HepG2 (cell line): ENCODE data around the gene BMERB1.

Experiments used
- MIER3 ChIP-seq: IDR thresholded peaks from 2 replicates; pipeline ENCODE4 v1.6.1; 2016; ENCODE audit warnings: missing compliant biosample characterization, borderline replicate concordance
- POLR2AphosphoS5 ChIP-seq: IDR thresholded peaks from 2 replicates; pipeline ENCODE4 v1.6.1; 2012; ENCODE audit warnings: low read depth, low read length
- RAD21 ChIP-seq: fragments of 450-650 bp; formaldehyde crosslinking; IDR thresholded peaks from 2 replicates; pipeline ENCODE4 v1.5.0; 2020; ENCODE audit warnings: mild to moderate bottlenecking
- TBP ChIP-seq: sonication (generic); formaldehyde crosslinking; IDR thresholded peaks from 2 replicates; pipeline ENCODE4 v1.5.0; 2020; ENCODE audit warnings: missing genetic modification reagents
- ZNF282 ChIP-seq: fragments of 450-650 bp; IDR thresholded peaks from 2 replicates; pipeline ENCODE4 v1.6.1; 2018; ENCODE audit not compliant: partially characterized antibody
- ZNF776 ChIP-seq: sonication (generic); formaldehyde crosslinking; IDR thresholded peaks from 2 replicates; pipeline ENCODE4 v1.4.0; 2020; ENCODE audit warnings: mild to moderate bottlenecking, missing genetic modification reagents
- TF ChIP-seq, protein P1 (sequence below): sonication (generic); formaldehyde crosslinking; IDR thresholded peaks from 2 replicates; pipeline ENCODE4 v1.4.0; 2020; ENCODE audit warnings: missing genetic modification reagents
- TF ChIP-seq, protein P2 (sequence below): sonication (generic); formaldehyde crosslinking; IDR thresholded peaks from 2 replicates; pipeline ENCODE4 v1.9.0; 2021; ENCODE audit warnings: mild to moderate bottlenecking, missing genetic modification reagents
- TF ChIP-seq, protein P3 (sequence below): sonication (generic); formaldehyde crosslinking; IDR thresholded peaks from 2 replicates; pipeline ENCODE4 v1.5.0; 2020; ENCODE audit warnings: mild to moderate bottlenecking, missing genetic modification reagents, moderate library complexity

DNA sequence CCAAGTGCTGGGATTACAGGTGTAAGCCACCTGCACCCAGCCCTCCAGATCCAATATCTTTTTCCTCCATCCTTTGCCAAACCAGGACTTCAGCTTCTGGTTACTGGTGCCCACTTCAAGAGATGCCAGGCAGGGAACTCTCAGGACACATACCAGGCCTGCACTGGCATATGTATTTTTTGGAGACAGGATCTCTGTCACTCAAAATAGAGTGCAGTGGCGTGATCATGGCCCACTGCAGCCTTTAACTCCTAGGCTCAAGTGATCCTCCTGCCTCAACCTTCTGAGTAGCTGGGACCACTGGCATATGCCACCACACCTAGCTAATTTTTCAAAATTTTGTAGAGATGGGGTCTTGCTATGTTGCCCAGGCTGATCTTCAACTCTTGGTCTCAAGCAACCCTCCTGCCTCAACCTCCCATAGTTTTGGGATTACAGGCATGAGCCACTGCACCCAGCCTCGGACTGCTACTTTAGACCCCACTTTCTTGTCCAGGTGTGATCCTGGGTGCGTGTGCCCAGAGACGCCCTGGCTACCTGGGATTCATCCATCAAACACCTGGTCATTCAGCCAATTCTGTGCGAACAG is 55.8 kb downstream of the BMERB1 start:
- TF ChIP-seq ZNF282 (no peak), TBP (CRISPR knock-in tag) (no peak), POLR2AphosphoS5 (no peak), MIER3 (CRISPR knock-in tag) (no peak), RAD21 (no peak), ZNF776 (CRISPR knock-in tag) (no peak)
- TF ChIP-seq, protein P1, sequence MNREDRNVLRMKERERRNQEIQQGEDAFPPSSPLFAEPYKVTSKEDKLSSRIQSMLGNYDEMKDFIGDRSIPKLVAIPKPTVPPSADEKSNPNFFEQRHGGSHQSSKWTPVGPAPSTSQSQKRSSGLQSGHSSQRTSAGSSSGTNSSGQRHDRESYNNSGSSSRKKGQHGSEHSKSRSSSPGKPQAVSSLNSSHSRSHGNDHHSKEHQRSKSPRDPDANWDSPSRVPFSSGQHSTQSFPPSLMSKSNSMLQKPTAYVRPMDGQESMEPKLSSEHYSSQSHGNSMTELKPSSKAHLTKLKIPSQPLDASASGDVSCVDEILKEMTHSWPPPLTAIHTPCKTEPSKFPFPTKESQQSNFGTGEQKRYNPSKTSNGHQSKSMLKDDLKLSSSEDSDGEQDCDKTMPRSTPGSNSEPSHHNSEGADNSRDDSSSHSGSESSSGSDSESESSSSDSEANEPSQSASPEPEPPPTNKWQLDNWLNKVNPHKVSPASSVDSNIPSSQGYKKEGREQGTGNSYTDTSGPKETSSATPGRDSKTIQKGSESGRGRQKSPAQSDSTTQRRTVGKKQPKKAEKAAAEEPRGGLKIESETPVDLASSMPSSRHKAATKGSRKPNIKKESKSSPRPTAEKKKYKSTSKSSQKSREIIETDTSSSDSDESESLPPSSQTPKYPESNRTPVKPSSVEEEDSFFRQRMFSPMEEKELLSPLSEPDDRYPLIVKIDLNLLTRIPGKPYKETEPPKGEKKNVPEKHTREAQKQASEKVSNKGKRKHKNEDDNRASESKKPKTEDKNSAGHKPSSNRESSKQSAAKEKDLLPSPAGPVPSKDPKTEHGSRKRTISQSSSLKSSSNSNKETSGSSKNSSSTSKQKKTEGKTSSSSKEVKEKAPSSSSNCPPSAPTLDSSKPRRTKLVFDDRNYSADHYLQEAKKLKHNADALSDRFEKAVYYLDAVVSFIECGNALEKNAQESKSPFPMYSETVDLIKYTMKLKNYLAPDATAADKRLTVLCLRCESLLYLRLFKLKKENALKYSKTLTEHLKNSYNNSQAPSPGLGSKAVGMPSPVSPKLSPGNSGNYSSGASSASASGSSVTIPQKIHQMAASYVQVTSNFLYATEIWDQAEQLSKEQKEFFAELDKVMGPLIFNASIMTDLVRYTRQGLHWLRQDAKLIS, result no peak
- TF ChIP-seq, protein P2, sequence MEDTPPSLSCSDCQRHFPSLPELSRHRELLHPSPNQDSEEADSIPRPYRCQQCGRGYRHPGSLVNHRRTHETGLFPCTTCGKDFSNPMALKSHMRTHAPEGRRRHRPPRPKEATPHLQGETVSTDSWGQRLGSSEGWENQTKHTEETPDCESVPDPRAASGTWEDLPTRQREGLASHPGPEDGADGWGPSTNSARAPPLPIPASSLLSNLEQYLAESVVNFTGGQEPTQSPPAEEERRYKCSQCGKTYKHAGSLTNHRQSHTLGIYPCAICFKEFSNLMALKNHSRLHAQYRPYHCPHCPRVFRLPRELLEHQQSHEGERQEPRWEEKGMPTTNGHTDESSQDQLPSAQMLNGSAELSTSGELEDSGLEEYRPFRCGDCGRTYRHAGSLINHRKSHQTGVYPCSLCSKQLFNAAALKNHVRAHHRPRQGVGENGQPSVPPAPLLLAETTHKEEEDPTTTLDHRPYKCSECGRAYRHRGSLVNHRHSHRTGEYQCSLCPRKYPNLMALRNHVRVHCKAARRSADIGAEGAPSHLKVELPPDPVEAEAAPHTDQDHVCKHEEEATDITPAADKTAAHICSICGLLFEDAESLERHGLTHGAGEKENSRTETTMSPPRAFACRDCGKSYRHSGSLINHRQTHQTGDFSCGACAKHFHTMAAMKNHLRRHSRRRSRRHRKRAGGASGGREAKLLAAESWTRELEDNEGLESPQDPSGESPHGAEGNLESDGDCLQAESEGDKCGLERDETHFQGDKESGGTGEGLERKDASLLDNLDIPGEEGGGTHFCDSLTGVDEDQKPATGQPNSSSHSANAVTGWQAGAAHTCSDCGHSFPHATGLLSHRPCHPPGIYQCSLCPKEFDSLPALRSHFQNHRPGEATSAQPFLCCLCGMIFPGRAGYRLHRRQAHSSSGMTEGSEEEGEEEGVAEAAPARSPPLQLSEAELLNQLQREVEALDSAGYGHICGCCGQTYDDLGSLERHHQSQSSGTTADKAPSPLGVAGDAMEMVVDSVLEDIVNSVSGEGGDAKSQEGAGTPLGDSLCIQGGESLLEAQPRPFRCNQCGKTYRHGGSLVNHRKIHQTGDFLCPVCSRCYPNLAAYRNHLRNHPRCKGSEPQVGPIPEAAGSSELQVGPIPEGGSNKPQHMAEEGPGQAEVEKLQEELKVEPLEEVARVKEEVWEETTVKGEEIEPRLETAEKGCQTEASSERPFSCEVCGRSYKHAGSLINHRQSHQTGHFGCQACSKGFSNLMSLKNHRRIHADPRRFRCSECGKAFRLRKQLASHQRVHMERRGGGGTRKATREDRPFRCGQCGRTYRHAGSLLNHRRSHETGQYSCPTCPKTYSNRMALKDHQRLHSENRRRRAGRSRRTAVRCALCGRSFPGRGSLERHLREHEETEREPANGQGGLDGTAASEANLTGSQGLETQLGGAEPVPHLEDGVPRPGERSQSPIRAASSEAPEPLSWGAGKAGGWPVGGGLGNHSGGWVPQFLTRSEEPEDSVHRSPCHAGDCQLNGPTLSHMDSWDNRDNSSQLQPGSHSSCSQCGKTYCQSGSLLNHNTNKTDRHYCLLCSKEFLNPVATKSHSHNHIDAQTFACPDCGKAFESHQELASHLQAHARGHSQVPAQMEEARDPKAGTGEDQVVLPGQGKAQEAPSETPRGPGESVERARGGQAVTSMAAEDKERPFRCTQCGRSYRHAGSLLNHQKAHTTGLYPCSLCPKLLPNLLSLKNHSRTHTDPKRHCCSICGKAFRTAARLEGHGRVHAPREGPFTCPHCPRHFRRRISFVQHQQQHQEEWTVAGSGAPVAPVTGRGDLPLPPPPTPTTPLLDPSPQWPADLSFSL (CRISPR knock-in tag), result no peak
- TF ChIP-seq, protein P3, sequence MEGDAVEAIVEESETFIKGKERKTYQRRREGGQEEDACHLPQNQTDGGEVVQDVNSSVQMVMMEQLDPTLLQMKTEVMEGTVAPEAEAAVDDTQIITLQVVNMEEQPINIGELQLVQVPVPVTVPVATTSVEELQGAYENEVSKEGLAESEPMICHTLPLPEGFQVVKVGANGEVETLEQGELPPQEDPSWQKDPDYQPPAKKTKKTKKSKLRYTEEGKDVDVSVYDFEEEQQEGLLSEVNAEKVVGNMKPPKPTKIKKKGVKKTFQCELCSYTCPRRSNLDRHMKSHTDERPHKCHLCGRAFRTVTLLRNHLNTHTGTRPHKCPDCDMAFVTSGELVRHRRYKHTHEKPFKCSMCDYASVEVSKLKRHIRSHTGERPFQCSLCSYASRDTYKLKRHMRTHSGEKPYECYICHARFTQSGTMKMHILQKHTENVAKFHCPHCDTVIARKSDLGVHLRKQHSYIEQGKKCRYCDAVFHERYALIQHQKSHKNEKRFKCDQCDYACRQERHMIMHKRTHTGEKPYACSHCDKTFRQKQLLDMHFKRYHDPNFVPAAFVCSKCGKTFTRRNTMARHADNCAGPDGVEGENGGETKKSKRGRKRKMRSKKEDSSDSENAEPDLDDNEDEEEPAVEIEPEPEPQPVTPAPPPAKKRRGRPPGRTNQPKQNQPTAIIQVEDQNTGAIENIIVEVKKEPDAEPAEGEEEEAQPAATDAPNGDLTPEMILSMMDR (CRISPR knock-in tag), result no peak
